GM12878 (cell line): ENCODE data around the gene PPIB. TPM values are rescaled to one million over a fixed set of nuclear protein-coding genes. Genes with fewer than 3 reads are reported as not detected.

ENCODE experiments used
- ATAC-seq: fragments of 200-7000 bp; cut with Tn5 transposase; 3 replicates; pipeline ENCODE4 v1.9.1; 2020; ENCODE audit warnings: mild to moderate bottlenecking, moderate library complexity
- BruUV-seq: library from RNA; stranded (reverse); fragments of 400-500 nt; replicated peaks from 2 replicates; lab custom pipeline; 2021; lab: Mats Ljungman, UMichigan
- CTCF ChIA-PET: fragments of 300-600 bp; sonication (Branson Sonifier 250); formaldehyde crosslinking; extraction: SDS; loops from one replicate; lab custom pipeline; 2021; ENCODE audit warnings: inconsistent platforms; lab: Yijun Ruan, JAX
- POLR2A ChIA-PET: fragments of 350-600 bp; formaldehyde crosslinking; extraction: SDS; loops from one replicate; lab custom pipeline; 2021; ENCODE audit warnings: inconsistent platforms; lab: Charles Lee
- RAD21 ChIA-PET: fragments of 300-600 bp; sonication (Branson Sonifier 250); formaldehyde crosslinking; loops from one replicate; lab custom pipeline; 2023; ENCODE audit warnings: antibody characterized with exemption; ENCODE audit not compliant: unreplicated experiment; lab: Charles Lee
- SMC1A ChIA-PET: fragments of 300-600 bp; sonication (Branson Sonifier 250); formaldehyde crosslinking; loops from one replicate; lab custom pipeline; 2023; ENCODE audit not compliant: unreplicated experiment, uncharacterized antibody; lab: Charles Lee
- DNase-seq: peaks from one replicate; pipeline ENCODE4 v3.0.0-alpha.2; 2011; ENCODE audit warnings: low read depth, low spot score
- FAIRE-seq: peaks from 3 replicates; lab custom pipeline; 2011; peaks lifted over from hg19 to GRCh38; lab: Jason Lieb, UNC
- H2AFZ ChIP-seq: 2 replicates; pipeline ENCODE4 v1.6.0; 2011; ENCODE audit warnings: low read depth, low read length, control low read depth; ENCODE audit not compliant: control insufficient read depth
- H3K27ac ChIP-seq: 2 replicates; pipeline ENCODE4 v1.5.1; 2011; ENCODE audit warnings: control low read depth; ENCODE audit not compliant: control insufficient read depth, insufficient read depth
- H3K27me3 ChIP-seq, 2 experiments: replicated peaks in 1 of 2; 2 replicates each; pipeline versions ENCODE4 v1.6.0 to v1.6.1; 2011; ENCODE audit warnings: low read length in 1 of 2; ENCODE audit not compliant: control insufficient read depth in 2 of 2, insufficient read depth in 2 of 2
- H3K36me3 ChIP-seq, 2 experiments: 2 replicates each; pipeline ENCODE4 v1.5.1; 2011; ENCODE audit warnings: low read length in 1 of 2; ENCODE audit not compliant: control insufficient read depth in 2 of 2, insufficient read depth in 2 of 2
- H3K4me1 ChIP-seq: 2 replicates; pipeline ENCODE4 v1.6.1; 2011; ENCODE audit warnings: mild to moderate bottlenecking, low read length, moderate library complexity, mixed read lengths; ENCODE audit not compliant: control insufficient read depth, insufficient read depth
- H3K4me2 ChIP-seq: 2 replicates; pipeline ENCODE4 v1.6.0; 2011; ENCODE audit warnings: control low read depth; ENCODE audit not compliant: control insufficient read depth, insufficient read depth
- H3K4me3 ChIP-seq: fragments of 200-600 bp; sonication (generic); 2 replicates; pipeline ENCODE4 v1.5.1; 2016
- H3K79me2 ChIP-seq: 2 replicates; pipeline ENCODE4 v1.6.0; 2011; ENCODE audit warnings: low read length; ENCODE audit not compliant: control insufficient read depth, insufficient read depth
- H3K9ac ChIP-seq: 2 replicates; pipeline ENCODE4 v1.8.0; 2011; ENCODE audit warnings: low read length, control low read depth, mixed read lengths; ENCODE audit not compliant: control insufficient read depth, insufficient read depth
- H3K9me3 ChIP-seq: replicated peaks from 3 replicates; pipeline ENCODE4 v1.5.1; 2011; ENCODE audit warnings: mild to moderate bottlenecking, low read length; ENCODE audit not compliant: control insufficient read depth, insufficient read depth
- H4K20me1 ChIP-seq: 2 replicates; pipeline ENCODE4 v1.6.0; 2011; ENCODE audit not compliant: control insufficient read depth, insufficient read depth
- BCL11A ChIP-seq: IDR thresholded peaks from 2 replicates; pipeline ENCODE4 v1.6.1; 2011; ENCODE audit warnings: low read depth, low read length
- BHLHE40 ChIP-seq, 2 experiments: fragments of 450-650 bp in 1 of 2; IDR thresholded peaks; 2 replicates each; pipeline ENCODE4 v1.6.1; 2011 to 2017; ENCODE audit warnings: low read depth in 2 of 2, borderline replicate concordance in 1 of 2, improper control_type of control experiment in 1 of 2, low read length in 1 of 2, mild to moderate bottlenecking in 1 of 2
- CTCF ChIP-seq, 3 experiments: IDR thresholded peaks in 2 of 3; conservative IDR thresholded peaks in 1 of 3; 2 replicates each; pipeline ENCODE4 v1.5.1; 2011; ENCODE audit warnings: low read depth in 3 of 3, low read length in 3 of 3, mild to moderate bottlenecking in 3 of 3, control low read depth in 2 of 3, moderate library complexity in 2 of 3, inconsistent platforms in 1 of 3, mixed read lengths in 1 of 3; ENCODE audit not compliant: control insufficient read depth in 2 of 3, insufficient read depth in 1 of 3; ENCODE audit errors: extremely low read depth in 1 of 3
- NR2F1 ChIP-seq: fragments of 450-650 bp; conservative IDR thresholded peaks from 2 replicates; pipeline ENCODE4 v1.6.1; 2017; ENCODE audit warnings: mild to moderate bottlenecking
- ZNF207 ChIP-seq: fragments of 450-650 bp; IDR thresholded peaks from 2 replicates; pipeline ENCODE4 v1.6.1; 2014; ENCODE audit warnings: antibody characterized with exemption, mild to moderate bottlenecking, borderline replicate concordance
- ZNF274 ChIP-seq: IDR thresholded peaks from one replicate; pipeline ENCODE4 v1.8.0; 2011; ENCODE audit not compliant: insufficient read length, insufficient read depth
- WGBS: methylation state at CpG from one replicate; pipeline ENCODE4 v1.1.6; 2016; ENCODE audit warnings: low lambda C conversion rate; ENCODE audit not compliant: insufficient replicate concordance, insufficient coverage; ENCODE audit errors: missing lambda C conversion rate; 5-methylcytosine and 5-hydroxymethylcytosine counted together
- in situ Hi-C: fragments of 300-500 bp; cut with MboI; formaldehyde crosslinking; loops from 9 replicates; pipeline ENCODE4 v1.14.3; 2018; ENCODE audit warnings: mixed read lengths
- intact Hi-C: fragments of 100-400 bp; cut with micrococcal nuclease; formaldehyde crosslinking; loops from one replicate; pipeline ENCODE4 v1.14.2; 2022; ENCODE audit not compliant: unreplicated experiment
- polyA plus RNA-seq, 11 experiments: library from polyadenylated mRNA; depleted of rRNA in 4 of 11; unstranded in 6 of 11; stranded (reverse) in 5 of 11; fragments of >200 nt; fragmentation: Nextera tagmentation in 4 of 11; fragmentation: Illumina TruSeq in 1 of 11; extraction: Ambion mirVana in 4 of 11; extraction: Trizol in 1 of 11; gene quantifications; 1 replicate in 1 of 11; 2 replicates in 10 of 11; pipeline versions ENCODE4 v1.2.1 to v1.2.3, GENCODE V29; 2011 to 2016; ENCODE audit warnings: inconsistent platforms in 2 of 11, missing spikeins in 2 of 11, low read depth in 1 of 11
- total RNA-seq, 4 experiments: library from RNA; depleted of rRNA in 3 of 4; stranded (reverse); fragments of >200 nt in 3 of 4; fragmentation: Illumina TruSeq in 1 of 4; extraction: Trizol in 1 of 4; gene quantifications; 2 replicates each; pipeline versions ENCODE4 v1.2.1 to v1.2.3, GENCODE V29; 2013 to 2021

PPIB gene
- total and polyA plus RNA-seq, 10 of the 15 experiments (the other 5 are each of a cell fraction or from before 2014, with no cell fraction given) = 344 to 936 (median 508) TPM

GRCh38 chr15:64193971-64194370, 31.1 kb upstream of the PPIB start:
- ATAC-seq (no peak), DNase-seq (no peak), FAIRE-seq (no peak)
- no peak overlapping the region for H3K4me3 ChIP-seq
- H3K4me1 ChIP-seq = no peaks in the 10 kb centered on the region
- no TSS peak for BruUV-seq
- H3K9ac ChIP-seq = no peak overlapping the region
- H4K20me1 ChIP-seq = no peaks in the 10 kb centered on the region
- H3K27ac ChIP-seq = no peak overlapping the region
- H3K9me3 ChIP-seq = no peaks in the 10 kb centered on the region
- peaks cover 0 to 5% of the 10 kb centered on the region in 2 experiments for H3K36me3 ChIP-seq
- H3K79me2 ChIP-seq = no peaks in the 10 kb centered on the region
- in situ Hi-C loops (no loop called here), intact Hi-C loops (no loop called here)
- SMC1A ChIA-PET = interaction anchor here (1.1 to 1.6 kb wide), 2 partner anchors 10 to 17 kb away, joined by 3 to 5 read pairs; no protein-coding TSS in a partner anchor
- TF ChIP-seq BHLHE40 (IDR thresholded peaks at IDR 0.05; ENCODE audit: borderline replicate concordance in 1 of 2, low read depth in 2 of 2, low read length in 1 of 2) (no peak), NR2F1 (no peak), ZNF207 (no peak), ZNF274 (no peak), BCL11A (no peak), CTCF (IDR thresholded peaks at IDR 0.05 in 2 of 3, conservative IDR thresholded peaks at IDR 0.05 in 1 of 3; ENCODE audit: control insufficient read depth in 2 of 3, extremely low read depth in 1 of 3, insufficient read depth in 1 of 3, low read depth in 3 of 3, low read length in 3 of 3) (no peak)
- CTCF ChIA-PET = interaction anchor here (0.7 kb wide), 1 partner anchor 9 kb away, joined by 3 read pairs; no protein-coding TSS in a partner anchor
- RAD21 ChIA-PET = interaction anchor here (0.8 kb wide), 1 partner anchor 488 kb away, joined by 3 read pairs; no protein-coding TSS in a partner anchor
- no peak overlapping the region for H2AFZ ChIP-seq
- POLR2A ChIA-PET = interaction anchor here (0.6 to 0.9 kb wide), 2 partner anchors 40 to 77 kb away, joined by 3 read pairs; no protein-coding TSS in a partner anchor
- whole genome bisulfite sequencing = 89% methylated on average over 6 of the region's 6 CpGs
- no peak overlapping the region for H3K4me2 ChIP-seq
- no peaks in the 10 kb centered on the region for H3K27me3 ChIP-seq
